Stimulated activated naive CD8-positive, alpha-beta T cell treated with anti-CD3 and anti-CD28 coated beads, Interleukin-15, Interleukin-2, amounts not matched to agents 100 U/mL and 50 U/mL, for 24 hours (primary cell): ENCODE data around the gene TMEM126B.
"Not testable (repeated sequence)": the region's sequence is repeated elsewhere in the genome, so short reads cannot be mapped to it uniquely, and the experiment has no call there.

Source experiments
- ATAC-seq: fragments of 150-1000 bp; cut with Tn5 transposase; one replicate; pipeline ENCODE4 v1.10.0; 2021
- DNase-seq: peaks from one replicate; pipeline ENCODE4 v3.0.0; 2021

Gene TMEM126B

DNA sequence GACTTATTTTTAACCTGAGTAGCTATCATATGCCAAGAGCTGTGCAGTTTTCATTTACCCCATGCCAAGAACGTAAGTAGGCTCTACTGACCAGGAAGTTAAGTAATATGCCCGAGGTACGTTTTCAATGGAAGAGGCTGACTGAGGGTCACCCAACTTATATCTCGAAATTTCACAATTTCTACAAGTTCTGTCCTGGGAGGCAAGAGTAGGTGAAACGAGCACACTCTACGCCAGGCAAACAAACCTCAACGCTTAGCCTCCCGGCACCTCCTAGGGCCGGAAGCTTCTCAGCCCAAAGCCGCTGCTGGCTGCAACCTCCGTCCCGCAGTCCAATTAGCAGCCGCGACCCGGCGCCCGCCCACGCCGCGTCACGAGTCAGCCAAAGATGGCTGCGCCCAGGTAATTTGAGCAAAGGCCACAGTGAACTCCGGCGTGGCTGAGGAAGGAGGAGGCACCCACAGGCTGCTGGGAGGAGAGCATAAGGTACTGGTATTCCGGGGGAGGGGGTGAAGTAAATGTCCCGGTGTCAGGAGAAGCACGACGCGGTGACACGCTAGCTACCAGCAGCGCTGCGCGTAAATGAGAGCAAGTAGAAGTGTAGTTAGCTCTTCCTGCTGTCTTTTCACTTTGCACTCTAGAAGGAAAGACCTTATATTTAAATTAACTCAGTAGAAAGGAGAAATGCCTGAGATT is 19.4 kb downstream of the TMEM126B start, which contains the start of gene TMEM126A:
TSS of gene TMEM126A (plus strand) at position 364 of the 696 bp plus-strand sequence. CDS start 2,289 bp downstream, outside the sequence.
- ATAC-seq = peak; percentile 99
- DNase-seq = peak; percentile 94

DNA sequence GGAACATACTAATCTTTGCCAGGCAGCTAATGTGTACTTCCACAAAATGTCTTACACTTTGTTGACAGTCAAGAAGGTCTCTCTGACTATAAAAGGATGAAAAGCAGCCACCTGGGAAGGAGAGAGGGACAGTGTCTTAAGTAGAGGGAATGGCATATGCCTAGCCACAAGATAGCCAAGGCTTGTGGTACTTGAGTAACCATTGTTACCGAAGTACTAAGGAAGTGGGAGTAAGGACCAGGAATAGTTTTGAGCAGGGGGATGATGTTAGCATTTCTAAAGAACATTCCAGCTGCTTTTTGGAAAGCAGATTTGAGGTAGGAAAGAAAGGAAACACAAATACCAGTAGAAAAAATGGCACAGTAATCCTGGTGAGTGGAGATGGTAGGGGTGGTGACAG is 22.7 kb downstream of the TMEM126B start:
- DNase-seq (no peak), ATAC-seq (no peak)

DNA sequence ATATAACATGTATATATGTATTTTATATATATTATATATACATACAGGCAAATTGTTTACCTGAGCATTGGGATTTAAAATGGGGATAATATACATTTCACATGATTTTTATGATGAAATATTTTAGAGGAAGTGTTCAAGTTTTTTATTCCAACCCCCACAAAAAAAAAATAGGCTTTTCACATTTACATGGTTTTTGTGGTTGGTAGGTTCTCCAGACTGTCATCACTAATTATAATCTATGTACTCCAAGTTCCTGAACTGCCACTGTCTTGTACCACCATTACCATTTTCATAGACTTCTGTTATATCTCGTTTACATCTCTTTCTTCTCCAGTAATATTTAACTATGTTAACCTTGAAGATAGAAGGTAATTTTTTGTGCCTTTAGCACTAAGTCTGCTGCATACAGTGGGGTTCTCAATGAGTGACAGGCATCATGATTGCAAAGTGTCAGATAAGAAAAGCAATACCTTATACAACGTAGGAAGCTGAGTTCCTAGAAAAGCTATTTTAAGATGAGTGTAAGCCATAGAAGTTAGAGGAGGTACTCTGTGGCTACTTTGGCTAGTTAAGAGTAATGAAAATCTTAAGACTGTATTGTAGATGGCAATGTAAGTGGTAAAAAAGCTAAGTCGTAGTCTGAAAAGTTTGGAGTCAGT is 24.5 kb downstream of the TMEM126B start:
- ATAC-seq (no peak), DNase-seq (no peak)

DNA sequence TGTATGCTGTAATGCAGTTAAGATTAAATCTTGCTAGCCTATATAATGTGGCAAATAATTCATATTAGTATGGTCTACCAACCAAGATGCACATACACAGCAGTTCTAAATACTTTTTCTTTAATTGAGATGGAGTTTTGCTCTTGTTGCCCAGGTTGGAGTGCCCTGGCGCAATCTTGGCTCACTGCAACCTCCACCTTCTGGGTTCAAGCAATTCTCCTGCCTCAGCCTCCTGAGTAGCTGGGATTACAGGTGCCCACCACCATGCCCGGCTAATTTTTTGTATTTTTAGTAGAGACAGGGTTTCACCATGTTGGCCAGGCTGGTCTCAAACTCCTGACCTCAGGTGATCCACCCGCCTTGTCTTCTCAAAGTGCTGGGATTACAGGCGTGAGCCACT is 25.9 kb downstream of the TMEM126B start:
- ATAC-seq, DNase-seq: not testable (repeated sequence)

DNA sequence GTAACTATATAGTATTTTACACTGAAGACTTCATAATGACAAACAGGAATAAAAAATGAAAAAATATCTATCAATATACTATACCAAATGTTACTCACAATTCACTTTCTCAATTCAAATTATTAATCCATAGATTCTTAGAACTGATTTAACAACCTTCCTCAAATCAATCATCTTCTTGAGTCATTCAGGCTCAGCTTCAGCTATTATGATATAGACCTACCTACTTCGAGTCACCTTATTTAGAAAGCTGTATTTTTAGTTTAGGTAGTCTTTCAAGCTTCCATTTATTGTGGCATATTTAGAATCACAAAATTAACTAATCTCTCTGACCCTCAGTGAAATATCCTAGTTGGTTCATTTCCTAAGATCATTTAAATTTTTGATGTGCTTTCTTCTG is 28.4 kb downstream of the TMEM126B start:
- ATAC-seq (no peak), DNase-seq (no peak)

DNA sequence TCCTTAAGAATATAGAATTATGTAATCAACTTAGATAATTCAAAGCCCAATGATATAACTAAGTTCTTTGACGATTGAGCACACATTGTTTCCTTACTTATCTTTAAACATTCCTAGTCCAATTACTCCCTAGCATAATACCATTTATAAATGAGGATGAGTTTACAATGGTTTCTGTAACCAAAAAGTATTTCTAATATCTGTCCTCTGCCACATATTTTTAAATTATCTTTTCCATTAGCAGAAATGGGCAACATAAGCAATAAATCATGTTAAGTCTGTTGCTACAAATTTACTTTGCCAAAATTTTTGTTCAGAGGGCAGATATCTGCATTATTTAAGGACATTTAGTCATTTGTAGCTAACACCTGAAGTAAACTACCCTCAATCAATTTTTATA is 29.8 kb downstream of the TMEM126B start:
- DNase-seq = no peak
- no peak for ATAC-seq

DNA sequence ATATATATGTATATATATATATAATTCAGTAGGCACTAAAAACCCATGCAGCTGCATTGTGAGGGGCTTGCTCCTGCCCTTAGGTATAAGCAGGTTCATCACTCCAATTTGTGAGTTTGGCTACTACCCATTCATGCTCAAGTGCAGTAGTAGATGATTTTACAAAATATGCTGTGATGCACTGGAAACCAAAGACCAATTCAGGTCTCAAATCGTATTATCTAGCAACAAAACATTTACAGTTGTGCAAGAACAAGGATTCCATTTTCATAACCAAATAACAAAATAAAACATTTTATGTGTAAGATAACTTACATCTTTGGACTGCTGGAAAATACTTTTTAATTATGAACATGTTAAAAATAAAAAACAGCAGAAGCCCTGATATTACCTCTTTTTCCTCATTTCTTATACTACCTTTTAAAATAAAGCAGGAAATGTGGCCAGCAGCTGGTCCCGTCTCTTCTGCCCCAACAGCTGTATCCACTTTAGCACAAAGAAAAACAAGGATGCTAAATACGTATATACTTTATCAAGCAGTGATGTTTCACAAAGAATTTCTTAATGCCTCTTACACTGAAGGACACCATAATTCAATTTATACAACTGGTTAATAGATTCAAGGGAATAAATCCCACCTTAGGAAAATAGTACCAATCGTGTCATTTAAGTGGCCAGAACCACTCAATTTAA is 33.7 kb downstream of the TMEM126B start:
- DNase-seq (no peak), ATAC-seq (no peak)

DNA sequence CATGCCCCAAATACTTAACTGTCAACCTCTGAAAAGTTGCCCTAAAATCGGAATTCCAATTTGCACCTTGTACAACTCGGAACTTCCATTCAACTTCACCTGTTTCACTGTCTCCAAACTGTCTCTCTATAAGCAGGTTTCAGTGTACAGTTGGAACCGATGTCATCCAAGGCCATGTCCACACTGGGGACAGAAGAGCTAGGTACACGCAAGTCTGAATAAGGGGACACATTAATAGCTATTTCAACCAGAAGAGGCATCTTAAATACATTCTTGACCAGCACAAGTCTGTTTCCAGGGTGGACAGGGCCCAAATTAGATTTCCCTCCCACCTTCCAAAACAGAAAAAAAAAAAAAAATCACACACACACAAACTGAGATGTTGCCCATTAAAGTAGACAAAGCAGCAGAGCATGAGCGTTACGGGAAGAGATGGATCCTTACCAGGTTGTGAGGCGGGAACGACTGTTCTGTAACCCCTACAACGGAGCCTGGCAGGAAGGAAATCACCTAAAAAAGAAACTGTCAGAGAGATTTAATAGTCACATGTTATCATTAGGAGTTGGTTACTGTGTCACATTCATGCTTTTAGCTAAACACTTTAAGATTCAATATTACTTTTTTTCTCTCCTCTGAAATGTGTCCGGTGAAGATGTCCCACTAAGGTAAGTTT is 34.8 kb downstream of the TMEM126B start:
- DNase-seq (no peak), ATAC-seq (no peak)

DNA sequence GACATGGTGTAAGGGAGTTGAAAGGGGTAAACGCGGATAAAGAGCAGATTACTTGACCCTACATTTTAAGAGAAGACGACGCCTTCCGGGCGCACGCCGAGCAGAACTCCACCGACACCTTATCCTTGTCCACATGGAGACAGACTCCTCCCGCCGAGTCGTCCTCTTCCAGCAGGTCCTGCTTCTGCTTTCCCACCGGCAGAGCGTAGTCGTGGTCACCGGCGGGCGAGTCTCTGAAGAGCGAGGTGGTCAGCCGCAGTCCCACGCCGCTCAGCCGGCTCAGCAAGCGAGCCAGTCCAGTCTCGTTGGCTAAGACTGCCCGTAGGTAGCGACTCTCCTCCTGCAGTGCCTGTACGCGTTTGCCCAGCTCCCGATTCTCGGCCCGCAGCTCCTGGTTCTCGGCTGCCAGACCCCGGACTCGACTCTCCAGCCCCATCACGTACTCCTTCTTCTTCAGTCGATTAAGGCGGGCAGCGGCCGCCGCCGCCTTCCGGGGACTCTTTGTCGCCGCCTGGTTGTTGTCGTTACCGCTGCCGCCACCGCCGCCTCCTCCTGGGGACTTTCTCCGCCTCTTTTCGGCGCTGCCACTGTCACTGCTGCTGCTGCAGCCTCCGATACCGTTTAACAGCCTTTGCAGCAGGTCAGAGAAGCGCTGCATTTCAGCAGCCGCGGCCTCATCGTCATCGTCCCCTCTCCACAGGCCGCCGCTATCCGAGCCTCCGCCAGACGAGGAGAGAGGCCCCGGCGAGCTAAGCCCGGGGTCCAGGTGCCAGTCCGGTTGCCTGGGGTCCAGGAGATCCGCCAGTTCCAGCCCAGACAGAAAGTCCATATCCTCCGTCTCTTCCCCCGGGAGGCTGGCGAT is 35.6 kb downstream of the TMEM126B start:
- ATAC-seq (peak; percentile 71), DNase-seq (peak; percentile 86)

DNA sequence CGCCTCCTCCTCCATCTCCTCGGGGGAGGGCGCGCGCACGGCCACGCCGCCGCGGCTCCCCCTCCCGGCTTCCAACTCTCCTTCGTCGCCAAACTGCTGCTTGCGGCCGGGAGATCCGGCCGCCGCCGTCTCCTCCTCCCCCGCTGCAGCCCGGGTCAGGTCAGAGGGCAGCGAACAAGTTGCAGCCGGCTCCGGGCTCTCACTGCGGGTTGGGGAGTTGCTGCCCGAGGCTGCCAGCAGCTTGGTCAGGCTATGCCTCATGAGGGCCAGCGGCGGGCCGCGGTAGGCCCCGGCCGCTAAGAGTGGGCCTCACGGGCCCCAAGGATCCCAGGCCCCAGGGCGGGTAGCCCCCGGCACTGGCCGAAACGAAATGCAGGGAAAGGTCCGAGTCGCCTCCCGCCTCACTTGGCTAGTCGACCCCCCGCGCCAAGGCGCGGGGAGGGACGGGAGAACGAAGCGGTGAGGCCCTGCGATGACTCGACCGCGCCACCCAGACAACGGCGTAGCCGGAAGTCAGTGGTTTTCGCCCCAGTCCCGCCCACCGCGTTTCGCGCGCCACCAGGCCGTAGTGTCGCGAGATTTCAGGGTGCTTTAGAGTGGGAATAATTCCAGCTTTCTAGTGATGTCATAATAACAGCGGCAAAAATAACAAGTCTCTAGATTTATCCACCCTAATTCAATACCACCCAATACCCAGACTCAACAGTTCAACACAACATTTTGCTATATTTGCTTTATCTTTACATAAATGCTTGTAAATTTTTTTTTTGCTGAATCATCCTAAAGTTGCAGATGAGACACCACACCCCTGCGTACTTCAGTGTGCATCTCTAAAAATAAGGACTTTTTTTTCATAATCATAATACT is 36.5 kb downstream of the TMEM126B start, which contains the start of gene CREBZF:
TSS of gene CREBZF (minus strand) at position 515 of the 867 bp plus-strand sequence. CDS start at position 261, 254 bp downstream.
- DNase-seq (peak; percentile 96), ATAC-seq (peak; percentile 91)

DNA sequence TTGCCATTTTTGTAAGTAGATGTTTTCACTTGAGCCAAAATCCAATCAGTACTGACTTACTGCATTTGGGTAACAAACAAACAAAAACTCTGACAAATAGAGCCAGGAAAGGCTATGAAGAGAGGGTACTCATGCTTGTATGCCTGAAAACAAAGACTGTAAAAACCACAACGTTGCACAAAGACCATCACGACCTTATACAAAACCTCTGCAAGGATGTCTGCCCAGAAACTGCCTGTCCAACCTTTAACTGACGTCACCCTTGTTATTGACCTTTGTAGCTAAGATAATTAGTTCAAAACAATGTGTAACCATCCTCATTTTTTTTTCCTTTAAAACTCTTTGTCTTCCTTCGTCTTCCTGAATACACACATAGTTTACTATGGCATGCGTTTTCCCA is 37.3 kb downstream of the TMEM126B start:
- DNase-seq = no peak
- ATAC-seq = no peak

DNA sequence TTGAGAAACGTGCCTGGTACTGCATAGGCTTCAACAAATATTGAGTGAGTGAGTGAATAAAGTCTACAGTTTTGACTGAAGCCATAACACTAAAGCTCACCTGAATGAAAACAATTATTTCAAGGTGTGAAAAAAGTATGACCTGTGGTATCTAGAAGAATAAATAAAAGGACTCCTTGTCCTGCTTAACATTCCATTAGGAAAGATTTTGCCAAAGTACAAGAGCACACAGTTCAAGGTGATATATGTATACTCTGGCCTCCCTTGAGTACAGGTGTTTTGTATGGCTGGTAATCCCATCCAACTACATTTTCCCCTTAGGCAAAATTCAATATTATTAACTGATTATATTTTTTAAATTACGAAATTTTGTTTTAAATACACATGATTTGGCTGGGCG is 38.3 kb downstream of the TMEM126B start:
- ATAC-seq = no peak
- no peak for DNase-seq

DNA sequence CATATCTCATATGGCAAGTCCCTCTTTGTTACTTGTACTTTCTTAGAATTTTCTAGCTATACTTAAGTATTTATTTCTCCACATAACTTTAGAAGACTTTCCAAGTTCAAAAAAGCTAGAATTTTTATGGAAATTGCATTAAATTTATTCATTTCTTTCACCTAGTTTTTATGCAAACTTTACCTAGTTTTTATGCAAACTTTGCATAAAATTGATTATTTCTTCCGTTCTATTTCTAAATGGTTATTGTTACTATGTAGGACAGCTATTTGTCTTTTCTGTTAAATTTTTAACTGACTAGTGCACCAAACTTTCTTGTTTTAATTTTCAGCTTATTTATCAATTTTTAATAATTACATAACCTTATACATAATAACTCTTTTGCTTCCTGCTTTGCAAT is 39.8 kb downstream of the TMEM126B start:
- no peak for ATAC-seq

DNA sequence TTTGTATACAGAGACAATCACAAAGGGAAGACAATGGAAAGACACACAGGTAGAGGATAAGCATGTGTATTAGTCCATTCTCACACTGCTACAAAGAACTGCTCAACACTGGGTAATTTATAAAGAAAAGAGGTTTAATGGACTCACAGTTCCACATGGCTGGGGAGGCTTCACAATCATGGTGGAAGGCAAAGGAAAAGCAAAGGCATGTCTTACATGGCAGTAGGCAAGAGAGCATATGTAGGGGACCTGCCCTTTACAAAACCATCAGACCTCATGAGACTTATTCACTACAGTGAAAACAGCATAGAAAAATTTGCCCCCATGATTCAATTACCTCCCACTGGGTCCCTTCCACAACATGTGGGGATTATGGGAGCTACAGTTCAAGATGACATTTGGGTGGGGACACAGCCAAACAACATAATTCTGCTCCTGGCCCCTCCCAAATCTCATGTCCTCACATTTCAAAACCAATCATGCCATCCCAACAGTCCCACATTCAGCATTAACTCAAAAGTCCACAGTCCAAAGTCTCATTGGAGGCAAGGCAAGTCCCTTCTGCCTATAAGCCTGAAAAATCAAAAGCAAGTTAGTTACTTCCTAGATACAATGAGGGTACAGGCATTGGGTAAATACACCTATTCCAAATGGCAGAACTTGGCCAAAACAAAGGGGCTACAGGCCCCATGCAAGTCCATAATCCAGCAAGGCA is 42.7 kb downstream of the TMEM126B start:
- not testable (repeated sequence) for ATAC-seq, DNase-seq

More for the DNA sequence above, 39.8 kb downstream of the TMEM126B start:
- no peak for DNase-seq

DNA sequence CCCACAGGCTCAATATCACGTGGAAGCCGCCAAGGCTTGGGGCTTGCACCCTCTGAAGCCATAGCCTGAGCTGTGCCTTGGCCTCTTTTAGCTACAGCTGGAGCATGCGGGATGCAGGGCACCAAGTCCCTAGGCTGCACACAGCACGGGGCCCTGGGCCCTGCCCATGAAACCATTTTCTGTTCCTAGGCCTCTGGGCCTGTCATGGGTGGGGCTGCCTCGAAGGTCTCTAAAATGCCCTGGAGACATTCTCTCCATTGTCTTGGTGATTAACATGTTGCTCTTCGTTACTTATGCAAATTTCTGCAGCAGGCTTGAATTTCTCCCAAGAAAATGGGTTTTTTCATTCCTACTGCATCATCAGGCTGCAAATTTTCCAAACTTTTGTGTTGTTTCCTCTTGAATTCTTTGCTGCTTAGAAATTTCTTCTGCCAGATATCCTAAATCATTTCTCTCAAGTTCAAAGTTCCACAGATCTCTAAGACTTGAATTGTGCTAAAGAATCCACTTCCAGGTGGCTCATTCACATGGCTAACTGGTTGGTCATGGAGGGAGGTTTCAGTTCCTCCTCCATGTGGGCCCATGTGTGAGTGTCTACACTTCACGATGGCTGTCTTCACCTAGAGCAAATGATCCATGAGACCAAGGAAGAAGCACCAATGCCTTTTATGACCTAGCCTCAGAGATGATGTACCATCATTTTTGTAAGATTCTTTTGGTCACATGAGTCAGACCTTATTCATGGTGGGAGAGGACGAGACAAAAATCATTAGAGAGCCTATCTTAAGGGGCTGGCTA is 43.9 kb downstream of the TMEM126B start:
- DNase-seq (no peak), ATAC-seq (no peak)

DNA sequence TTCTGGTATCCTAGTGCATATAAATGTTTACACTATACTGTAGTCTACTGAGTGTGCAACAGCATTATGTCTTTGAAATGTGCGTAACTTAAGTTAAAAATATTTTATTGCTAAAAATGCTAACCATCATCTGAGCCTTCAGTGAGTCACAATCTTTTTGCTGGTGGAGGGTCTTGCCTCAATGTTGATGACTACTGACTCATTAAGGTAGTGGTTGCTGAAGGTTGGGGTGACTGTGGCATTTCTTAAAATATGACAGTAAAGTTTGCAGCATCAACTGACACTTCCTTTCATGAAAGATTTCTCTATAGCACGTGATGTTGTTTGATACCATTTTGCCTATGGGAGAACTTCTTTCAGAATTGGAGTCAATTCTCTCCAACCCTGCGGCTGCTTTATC is 45.0 kb downstream of the TMEM126B start:
- DNase-seq = no peak
- ATAC-seq = peak; percentile 43

DNA sequence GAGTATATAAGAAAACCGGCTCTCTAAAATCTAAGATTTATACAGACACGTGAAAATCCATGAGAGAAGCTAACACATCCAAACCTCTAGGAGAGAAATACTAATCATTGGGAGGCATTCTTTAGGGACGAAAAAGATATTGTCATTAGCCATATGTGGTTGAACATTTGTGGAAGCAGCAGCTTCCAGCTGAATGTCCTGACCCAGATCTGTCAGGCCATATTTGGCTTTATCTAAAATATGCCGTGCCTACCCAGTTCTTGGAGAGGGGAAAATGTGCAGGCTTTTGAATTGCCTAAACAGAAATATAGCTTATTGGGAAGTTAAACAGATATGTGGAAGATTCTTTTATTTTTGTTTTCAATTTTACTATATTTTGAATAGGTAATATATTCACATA is 51.2 kb downstream of the TMEM126B start:
- no peak for ATAC-seq
- no peak for DNase-seq

DNA sequence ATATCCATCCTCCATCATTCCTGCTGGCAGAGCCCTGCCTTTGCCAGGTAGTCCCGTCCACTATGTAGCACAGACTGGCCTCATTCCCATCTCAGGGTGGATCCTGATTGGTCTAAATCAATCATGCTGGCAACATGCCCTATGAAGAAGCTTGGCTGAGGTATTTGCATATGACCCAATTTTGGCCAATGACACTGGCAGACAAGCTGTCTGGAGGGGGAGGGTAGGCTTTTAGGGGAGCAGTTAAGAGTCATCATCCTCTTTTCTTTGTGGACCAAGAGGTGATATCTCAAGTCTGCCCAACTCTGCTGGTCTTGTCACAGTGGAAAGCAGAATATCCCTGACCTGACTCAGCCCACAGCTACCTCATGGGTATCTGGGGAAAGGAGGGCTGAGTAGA is 52.5 kb downstream of the TMEM126B start:
- ATAC-seq = peak; percentile 23
- DNase-seq = no peak
